Ishikawa (cell line): ENCODE measurements around the gene AUTS2.

ENCODE experiments used
- CREB1 ChIP-seq: IDR thresholded peaks from 2 replicates; pipeline ENCODE4 v1.6.1; 2012; ENCODE audit warnings: low read depth
- EGR1 ChIP-seq: IDR thresholded peaks from 2 replicates; pipeline ENCODE4 v1.6.1; 2012
- NFIC ChIP-seq: IDR thresholded peaks from 2 replicates; pipeline ENCODE4 v1.6.1; 2012
- RAD21 ChIP-seq: IDR thresholded peaks from 2 replicates; pipeline ENCODE4 v1.6.1; 2012; ENCODE audit warnings: low read depth
- TEAD4 ChIP-seq: IDR thresholded peaks from 2 replicates; pipeline ENCODE4 v1.6.1; 2012
- YY1 ChIP-seq: IDR thresholded peaks from 2 replicates; pipeline ENCODE4 v1.6.1; 2012; ENCODE audit warnings: low read depth
- ZBTB7A ChIP-seq: IDR thresholded peaks from 2 replicates; pipeline ENCODE4 v1.6.1; 2012; ENCODE audit warnings: low read depth
- TF ChIP-seq, protein P1 (sequence below): IDR thresholded peaks from 2 replicates; pipeline ENCODE4 v1.6.1; 2012
- TF ChIP-seq, protein P2 (sequence below): IDR thresholded peaks from 2 replicates; pipeline ENCODE4 v1.6.1; 2012; ENCODE audit warnings: low read depth, mild to moderate bottlenecking
- TF ChIP-seq, protein P3 (sequence below): IDR thresholded peaks from 2 replicates; pipeline ENCODE4 v1.6.1; 2012

DNA sequence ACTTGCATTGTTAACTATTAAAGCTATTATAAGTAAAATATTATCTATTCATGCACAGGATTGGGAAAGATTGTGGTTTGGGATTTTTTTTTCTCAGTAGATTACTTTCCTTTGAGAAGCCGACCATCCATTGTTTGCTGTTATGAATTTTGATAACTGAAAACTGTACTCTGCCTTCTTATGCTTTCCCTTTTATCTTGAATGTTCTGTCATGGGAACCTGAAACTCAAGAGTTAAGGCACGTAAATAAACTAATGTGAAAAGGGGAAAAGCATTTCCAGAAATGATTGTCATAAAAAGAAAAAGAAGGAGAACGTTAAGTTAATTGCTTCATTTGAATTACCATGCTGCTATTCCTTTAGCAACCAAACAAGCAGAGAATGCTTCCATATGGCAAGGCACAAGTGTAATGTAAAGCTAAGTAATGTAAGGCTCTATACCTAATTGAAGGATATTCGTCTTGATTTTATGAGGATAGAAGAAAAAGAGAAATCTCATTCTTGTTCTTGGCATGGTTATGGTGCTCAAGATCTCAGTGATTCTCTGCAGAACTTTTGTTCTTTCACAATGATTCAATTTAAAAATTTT lies 370.8 kb downstream of the AUTS2 start:
- TF ChIP-seq, protein P1, sequence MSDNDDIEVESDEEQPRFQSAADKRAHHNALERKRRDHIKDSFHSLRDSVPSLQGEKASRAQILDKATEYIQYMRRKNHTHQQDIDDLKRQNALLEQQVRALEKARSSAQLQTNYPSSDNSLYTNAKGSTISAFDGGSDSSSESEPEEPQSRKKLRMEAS: no peak
- TF ChIP-seq, protein P2, sequence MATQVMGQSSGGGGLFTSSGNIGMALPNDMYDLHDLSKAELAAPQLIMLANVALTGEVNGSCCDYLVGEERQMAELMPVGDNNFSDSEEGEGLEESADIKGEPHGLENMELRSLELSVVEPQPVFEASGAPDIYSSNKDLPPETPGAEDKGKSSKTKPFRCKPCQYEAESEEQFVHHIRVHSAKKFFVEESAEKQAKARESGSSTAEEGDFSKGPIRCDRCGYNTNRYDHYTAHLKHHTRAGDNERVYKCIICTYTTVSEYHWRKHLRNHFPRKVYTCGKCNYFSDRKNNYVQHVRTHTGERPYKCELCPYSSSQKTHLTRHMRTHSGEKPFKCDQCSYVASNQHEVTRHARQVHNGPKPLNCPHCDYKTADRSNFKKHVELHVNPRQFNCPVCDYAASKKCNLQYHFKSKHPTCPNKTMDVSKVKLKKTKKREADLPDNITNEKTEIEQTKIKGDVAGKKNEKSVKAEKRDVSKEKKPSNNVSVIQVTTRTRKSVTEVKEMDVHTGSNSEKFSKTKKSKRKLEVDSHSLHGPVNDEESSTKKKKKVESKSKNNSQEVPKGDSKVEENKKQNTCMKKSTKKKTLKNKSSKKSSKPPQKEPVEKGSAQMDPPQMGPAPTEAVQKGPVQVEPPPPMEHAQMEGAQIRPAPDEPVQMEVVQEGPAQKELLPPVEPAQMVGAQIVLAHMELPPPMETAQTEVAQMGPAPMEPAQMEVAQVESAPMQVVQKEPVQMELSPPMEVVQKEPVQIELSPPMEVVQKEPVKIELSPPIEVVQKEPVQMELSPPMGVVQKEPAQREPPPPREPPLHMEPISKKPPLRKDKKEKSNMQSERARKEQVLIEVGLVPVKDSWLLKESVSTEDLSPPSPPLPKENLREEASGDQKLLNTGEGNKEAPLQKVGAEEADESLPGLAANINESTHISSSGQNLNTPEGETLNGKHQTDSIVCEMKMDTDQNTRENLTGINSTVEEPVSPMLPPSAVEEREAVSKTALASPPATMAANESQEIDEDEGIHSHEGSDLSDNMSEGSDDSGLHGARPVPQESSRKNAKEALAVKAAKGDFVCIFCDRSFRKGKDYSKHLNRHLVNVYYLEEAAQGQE: no peak
- TF ChIP-seq RAD21 (no peak), TEAD4 (no peak), NFIC (no peak), CREB1 (no peak), ZBTB7A (no peak), EGR1 (no peak), YY1 (no peak)
- TF ChIP-seq, protein P3, sequence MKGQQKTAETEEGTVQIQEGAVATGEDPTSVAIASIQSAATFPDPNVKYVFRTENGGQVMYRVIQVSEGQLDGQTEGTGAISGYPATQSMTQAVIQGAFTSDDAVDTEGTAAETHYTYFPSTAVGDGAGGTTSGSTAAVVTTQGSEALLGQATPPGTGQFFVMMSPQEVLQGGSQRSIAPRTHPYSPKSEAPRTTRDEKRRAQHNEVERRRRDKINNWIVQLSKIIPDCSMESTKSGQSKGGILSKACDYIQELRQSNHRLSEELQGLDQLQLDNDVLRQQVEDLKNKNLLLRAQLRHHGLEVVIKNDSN: no peak
